Fibroblast of mammary gland (primary cell): ENCODE results near the gene ADAMTS2.

Experiments
- DNase-seq: peaks from one replicate; pipeline ENCODE4 v3.0.0-alpha.2; 2010; ENCODE audit warnings: low read depth
- H3K4me3 ChIP-seq: 2 replicates; pipeline ENCODE4 v1.5.1; 2011; ENCODE audit warnings: low read depth, mild to moderate bottlenecking, low read length, moderate library complexity; ENCODE audit not compliant: control insufficient read depth
- TF ChIP-seq, protein P1 (sequence below): conservative IDR thresholded peaks from 2 replicates; pipeline ENCODE4 v1.5.1; 2011; ENCODE audit warnings: low read depth, low read length, inconsistent platforms; ENCODE audit not compliant: control insufficient read depth, insufficient read depth

The ADAMTS2 gene

DNA sequence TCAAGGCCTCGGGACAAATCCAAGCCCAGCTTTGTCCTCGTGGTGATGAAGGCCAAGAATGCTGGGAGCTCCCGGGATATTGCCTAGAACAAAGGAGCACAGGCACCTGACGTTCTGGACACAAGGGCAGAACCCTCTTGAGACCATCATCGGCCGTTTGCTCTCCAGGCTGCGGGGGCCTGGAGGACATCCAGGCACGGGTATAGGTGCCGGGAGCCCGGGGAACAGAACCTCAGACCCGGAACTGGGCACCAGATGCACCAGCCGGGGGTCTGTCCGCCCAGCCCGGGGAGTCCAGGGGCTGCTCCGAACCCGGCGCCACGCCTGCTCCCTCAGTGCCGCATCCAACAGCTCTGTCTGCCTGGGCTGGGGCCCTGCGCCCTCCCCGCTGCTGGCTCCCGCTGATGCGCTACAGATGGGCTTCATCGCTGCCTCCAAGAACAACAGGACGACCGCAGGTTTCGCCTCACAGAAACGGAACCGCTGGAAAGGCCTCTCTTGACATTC, 88.0 kb downstream of the ADAMTS2 start:
- no peak overlapping the region for H3K4me3 ChIP-seq
- peak; percentile 47 for DNase-seq

DNA sequence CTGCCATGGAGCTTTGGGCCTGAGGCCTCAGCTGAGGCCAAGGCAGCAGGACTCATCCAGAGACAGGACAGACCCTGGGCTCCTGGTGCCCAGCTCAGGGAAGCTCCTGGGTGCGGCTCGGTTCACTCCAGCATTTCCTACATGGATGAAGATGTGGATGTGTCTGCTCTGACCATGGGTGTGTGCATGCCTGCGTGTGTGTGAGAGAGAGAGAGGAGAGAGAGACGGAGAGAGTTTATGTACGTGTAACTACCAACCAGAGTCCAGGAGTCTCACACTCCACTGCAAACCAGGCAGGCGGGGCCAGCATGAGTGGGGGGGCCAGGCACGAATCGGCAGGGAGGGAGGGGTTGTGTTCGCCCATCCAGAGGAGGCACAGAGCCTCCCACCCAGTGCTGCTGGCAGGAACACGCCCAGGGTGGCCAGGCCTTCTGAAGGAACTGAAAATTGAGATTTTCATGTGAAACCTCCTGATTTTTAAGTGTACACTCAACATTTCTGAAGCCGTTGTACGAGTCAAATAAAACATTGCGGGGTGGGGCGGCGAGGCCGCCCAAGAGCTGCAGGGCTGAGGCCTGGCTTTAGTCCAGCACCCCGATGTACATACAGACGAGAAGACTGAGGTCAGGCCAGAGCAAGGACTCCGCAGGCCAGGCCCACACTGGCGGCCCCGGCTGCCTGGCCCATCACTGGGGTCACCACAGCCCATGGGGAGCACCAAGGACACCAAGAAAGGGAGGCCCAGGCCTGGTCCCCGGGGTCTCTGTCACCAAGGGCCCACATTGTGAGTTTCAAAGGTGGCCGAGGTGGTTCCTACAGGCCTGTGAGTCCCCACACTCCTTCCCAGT, 88.7 kb downstream of the ADAMTS2 start:
- TF ChIP-seq, protein P1, sequence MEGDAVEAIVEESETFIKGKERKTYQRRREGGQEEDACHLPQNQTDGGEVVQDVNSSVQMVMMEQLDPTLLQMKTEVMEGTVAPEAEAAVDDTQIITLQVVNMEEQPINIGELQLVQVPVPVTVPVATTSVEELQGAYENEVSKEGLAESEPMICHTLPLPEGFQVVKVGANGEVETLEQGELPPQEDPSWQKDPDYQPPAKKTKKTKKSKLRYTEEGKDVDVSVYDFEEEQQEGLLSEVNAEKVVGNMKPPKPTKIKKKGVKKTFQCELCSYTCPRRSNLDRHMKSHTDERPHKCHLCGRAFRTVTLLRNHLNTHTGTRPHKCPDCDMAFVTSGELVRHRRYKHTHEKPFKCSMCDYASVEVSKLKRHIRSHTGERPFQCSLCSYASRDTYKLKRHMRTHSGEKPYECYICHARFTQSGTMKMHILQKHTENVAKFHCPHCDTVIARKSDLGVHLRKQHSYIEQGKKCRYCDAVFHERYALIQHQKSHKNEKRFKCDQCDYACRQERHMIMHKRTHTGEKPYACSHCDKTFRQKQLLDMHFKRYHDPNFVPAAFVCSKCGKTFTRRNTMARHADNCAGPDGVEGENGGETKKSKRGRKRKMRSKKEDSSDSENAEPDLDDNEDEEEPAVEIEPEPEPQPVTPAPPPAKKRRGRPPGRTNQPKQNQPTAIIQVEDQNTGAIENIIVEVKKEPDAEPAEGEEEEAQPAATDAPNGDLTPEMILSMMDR = no peak
- no peak for DNase-seq
- H3K4me3 ChIP-seq = no peak overlapping the region

More for the DNA sequence above, 88.0 kb downstream of the ADAMTS2 start:
- TF ChIP-seq, protein P1 = no peak

DNA sequence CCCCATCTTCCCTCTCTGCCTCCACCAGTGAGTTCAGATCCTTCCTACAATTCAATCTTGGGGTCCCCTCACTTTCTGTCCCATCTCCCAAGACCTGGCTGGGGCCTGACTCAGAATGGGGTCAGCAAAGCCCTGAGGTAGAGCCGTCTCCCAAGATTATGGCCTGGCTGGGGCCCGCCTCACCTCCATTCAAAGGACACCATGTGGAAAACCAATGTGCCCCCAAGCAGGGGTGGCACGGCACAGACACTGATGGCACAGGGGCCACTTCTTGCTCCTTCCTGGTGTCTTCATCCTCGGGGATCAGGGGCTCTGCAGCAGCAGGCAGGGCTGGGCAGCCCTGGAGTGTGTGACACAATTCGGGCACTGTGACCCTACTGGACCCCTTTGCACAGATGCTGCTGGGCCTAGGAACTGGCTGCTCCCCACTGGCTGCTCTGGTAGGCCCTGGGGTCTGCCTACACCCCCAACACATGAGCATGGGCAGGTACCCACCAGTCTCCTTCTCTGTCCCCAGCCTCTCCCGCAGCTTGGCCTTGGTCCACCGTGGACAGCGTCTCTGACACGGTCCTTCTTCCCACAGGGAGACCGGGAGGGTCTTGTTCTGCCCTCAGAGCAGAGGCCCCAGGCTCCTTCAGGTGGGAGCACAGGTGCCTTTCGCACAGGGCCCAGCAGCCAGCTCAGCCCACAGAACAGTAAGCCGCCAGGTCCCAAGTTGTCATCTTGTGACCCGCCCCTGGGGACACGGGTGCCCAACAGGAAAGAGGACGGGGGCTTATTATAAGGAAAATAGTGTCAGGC, 89.5 kb downstream of the ADAMTS2 start:
- no peak for DNase-seq
- TF ChIP-seq, protein P1 = no peak
- no peak overlapping the region for H3K4me3 ChIP-seq

DNA sequence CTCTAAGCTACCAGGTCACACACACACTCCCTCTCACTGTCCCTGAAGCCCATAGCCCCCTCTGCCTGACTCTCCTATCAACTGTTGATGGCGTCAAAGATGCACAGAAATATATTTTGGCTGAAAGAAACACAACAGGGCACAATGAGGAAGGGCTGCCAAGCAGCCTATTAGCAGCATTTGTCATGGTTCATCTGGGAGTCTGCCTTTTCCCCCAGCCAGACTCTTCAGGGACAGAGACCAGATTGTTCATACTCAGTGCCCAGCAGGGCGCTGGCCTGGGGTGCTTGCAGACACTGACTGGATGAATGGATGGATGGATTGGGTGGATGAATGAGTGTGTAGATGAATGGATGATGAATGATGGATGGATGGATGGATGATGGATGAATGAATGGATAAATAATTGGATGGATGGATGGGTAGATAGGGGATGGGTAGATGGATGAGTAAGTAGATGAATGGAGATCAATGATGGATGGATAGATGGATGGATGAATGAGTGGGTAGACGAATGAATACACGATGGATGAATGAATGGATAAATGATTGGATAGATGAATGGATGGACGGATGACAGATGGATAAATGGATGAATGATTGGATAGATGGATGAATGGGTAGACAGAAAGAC, 90.5 kb downstream of the ADAMTS2 start:
- DNase-seq = no peak
- TF ChIP-seq, protein P1 = no peak

DNA sequence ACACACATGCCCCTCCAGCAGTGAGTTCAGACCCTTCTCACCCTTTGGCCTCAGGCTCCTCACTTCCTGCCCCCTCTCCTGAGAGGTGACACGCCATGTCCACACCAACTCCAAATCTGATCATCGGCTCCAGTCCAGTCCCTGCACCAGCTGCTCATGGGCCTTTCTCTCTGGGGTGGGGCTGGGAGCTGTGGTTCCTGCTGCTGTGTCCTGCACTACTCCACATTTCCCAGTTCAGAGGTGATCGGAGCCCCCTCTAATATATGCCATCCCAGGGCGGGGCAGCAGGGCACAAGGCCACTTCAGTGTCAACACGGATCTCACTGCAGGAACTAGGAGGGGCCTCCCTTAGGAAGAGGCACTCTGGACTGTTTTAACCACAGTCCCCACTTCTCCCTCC, 91.5 kb downstream of the ADAMTS2 start:
- no peak for DNase-seq
- H3K4me3 ChIP-seq = no peak overlapping the region
- TF ChIP-seq, protein P1 = no peak

More for the DNA sequence above, 90.5 kb downstream of the ADAMTS2 start:
- H3K4me3 ChIP-seq = no peak overlapping the region

DNA sequence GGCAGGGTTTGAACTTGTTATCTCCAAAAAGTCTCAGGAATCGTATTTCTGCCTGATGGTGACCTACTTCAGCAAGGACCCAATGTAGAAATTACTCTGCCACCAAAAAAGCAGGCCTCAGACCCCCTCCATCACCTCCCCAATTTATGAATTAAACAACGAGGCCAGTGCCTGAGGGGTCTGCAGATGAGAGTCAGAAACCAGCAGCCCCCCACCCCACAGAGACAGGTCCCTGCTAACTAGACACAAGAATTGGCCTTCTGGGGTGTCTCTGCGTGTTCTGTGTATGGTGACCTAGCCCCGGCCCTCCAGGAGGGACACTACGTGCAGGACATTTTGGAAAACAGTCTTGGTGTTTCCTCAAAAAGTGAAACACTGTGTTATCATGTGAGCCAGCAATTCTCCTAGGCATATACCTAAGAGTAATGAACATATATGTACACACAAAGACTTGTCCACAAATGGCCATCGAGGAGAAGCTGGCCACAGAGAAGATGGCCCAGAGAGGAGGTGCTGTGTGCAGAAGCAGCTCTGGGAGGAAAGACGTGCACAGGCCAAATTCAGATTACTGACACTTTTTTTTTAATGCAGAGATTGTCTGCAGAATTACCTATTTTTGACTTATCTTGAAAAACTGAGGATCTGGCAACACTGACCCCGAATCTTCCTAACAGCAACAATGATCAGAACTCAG, 93.8 kb downstream of the ADAMTS2 start:
- TF ChIP-seq, protein P1 = no peak
- DNase-seq = no peak
- no peak overlapping the region for H3K4me3 ChIP-seq
